Fibroblast of lung (primary cell): ENCODE measurements around the gene BDH1. TPM values are rescaled to one million over a fixed set of nuclear protein-coding genes. Genes with fewer than 3 reads are reported as not detected.

Source experiments
- DNase-seq, 2 donors: peaks; one replicate each; pipeline versions ENCODE4 v3.0.0 to v3.0.0-alpha.2; 2010; ENCODE audit warnings: low read depth in 2 of 2
- H2AFZ ChIP-seq: 2 replicates; pipeline ENCODE4 v1.5.1; 2012; ENCODE audit warnings: low read length, control low read depth, inconsistent platforms
- H3K27ac ChIP-seq: 2 replicates; pipeline ENCODE4 v1.5.1; 2011; ENCODE audit warnings: low read length, control low read depth; ENCODE audit not compliant: insufficient read depth
- H3K27me3 ChIP-seq: 2 replicates; pipeline ENCODE4 v1.5.1; 2011; ENCODE audit warnings: mild to moderate bottlenecking, low read length; ENCODE audit not compliant: control insufficient read depth, insufficient read depth
- H3K36me3 ChIP-seq: 2 replicates; pipeline ENCODE4 v1.5.1; 2011; ENCODE audit warnings: low read length; ENCODE audit not compliant: control insufficient read depth, insufficient read depth
- H3K4me1 ChIP-seq: 2 replicates; pipeline ENCODE4 v1.5.1; 2011; ENCODE audit warnings: low read length; ENCODE audit not compliant: control insufficient read depth, insufficient read depth; ENCODE audit errors: extremely low read depth
- H3K4me2 ChIP-seq: 2 replicates; pipeline ENCODE4 v1.5.1; 2011; ENCODE audit warnings: low read length, control low read depth; ENCODE audit not compliant: insufficient read depth; ENCODE audit errors: extremely low read depth
- H3K4me3 ChIP-seq, 4 experiments: fragments of 200-600 bp in 1 of 4; sonication (generic) in 1 of 4; replicated peaks in 1 of 4; 2 replicates each; pipeline ENCODE4 v1.5.1; 2011 to 2016; ENCODE audit warnings: low read length in 4 of 4, low read depth in 3 of 4, mild to moderate bottlenecking in 3 of 4, control low read depth in 2 of 4, inconsistent platforms in 1 of 4, mixed read lengths in 1 of 4; ENCODE audit not compliant: insufficient read depth in 1 of 4; ENCODE audit errors: control extremely low read depth in 1 of 4
- H3K79me2 ChIP-seq: 2 replicates; pipeline ENCODE4 v1.5.1; 2012; ENCODE audit warnings: mild to moderate bottlenecking, low read length, inconsistent platforms; ENCODE audit not compliant: control insufficient read depth, insufficient read depth
- H3K9ac ChIP-seq: 2 replicates; pipeline ENCODE4 v1.5.1; 2011; ENCODE audit warnings: mild to moderate bottlenecking, low read length, control low read depth; ENCODE audit not compliant: insufficient read depth
- H3K9me3 ChIP-seq: 2 replicates; pipeline ENCODE4 v1.5.1; 2012; ENCODE audit warnings: low read depth, low read length; ENCODE audit not compliant: control insufficient read depth, insufficient read depth
- H4K20me1 ChIP-seq: 2 replicates; pipeline ENCODE4 v1.5.1; 2011; ENCODE audit warnings: low read length; ENCODE audit not compliant: control insufficient read depth, insufficient read depth; ENCODE audit errors: extremely low read depth
- EZH2 ChIP-seq: IDR thresholded peaks from 2 replicates; pipeline ENCODE4 v1.5.1; 2012; ENCODE audit warnings: low read length, control low read depth, mild to moderate bottlenecking; ENCODE audit errors: missing control alignments
- polyA plus RNA-seq, 2 donors: library from polyadenylated mRNA; depleted of rRNA in 1 of 2; stranded (reverse) in 1 of 2; unstranded in 1 of 2; fragments of >200 nt; gene quantifications; 2 replicates each; pipeline ENCODE4 v1.2.1, GENCODE V29; 2011 to 2012; ENCODE audit warnings: missing spikeins in 1 of 2
- total RNA-seq: library from RNA; depleted of rRNA; stranded (reverse); fragments of >200 nt; gene quantifications from 2 replicates; pipeline ENCODE4 v1.2.1, GENCODE V29; 2014
- TF ChIP-seq, protein P1 (sequence below), 2 donors: IDR thresholded peaks in 1 of 2; conservative IDR thresholded peaks in 1 of 2; 1 replicate in 1 of 2; 2 replicates in 1 of 2; pipeline ENCODE4 v1.5.1; 2011 to 2012; ENCODE audit warnings: low read length in 2 of 2, control low read depth in 1 of 2, inconsistent platforms in 1 of 2, low read depth in 1 of 2, mild to moderate bottlenecking in 1 of 2

The BDH1 gene
- total and polyA plus RNA-seq, 2 donors (not counting 1 experiment from before 2014, with no cell fraction given), result 0.66 to 3.1 TPM

- Histone ChIP-seq H3K4me2 (no peak overlapping the region), H2AFZ (no peak overlapping the region), H3K9ac (no peak overlapping the region), H3K9me3 (no peaks in the 10 kb centered on the region), H3K4me1 (no peaks in the 10 kb centered on the region), H4K20me1 (no peaks in the 10 kb centered on the region), H3K4me3 (no peak overlapping the region), H3K27ac (no peak overlapping the region), H3K36me3 (no peaks in the 10 kb centered on the region), H3K27me3 (no peaks in the 10 kb centered on the region), H3K79me2 (no peaks in the 10 kb centered on the region)
- no peak for TF ChIP-seq EZH2
- TF ChIP-seq, protein P1, sequence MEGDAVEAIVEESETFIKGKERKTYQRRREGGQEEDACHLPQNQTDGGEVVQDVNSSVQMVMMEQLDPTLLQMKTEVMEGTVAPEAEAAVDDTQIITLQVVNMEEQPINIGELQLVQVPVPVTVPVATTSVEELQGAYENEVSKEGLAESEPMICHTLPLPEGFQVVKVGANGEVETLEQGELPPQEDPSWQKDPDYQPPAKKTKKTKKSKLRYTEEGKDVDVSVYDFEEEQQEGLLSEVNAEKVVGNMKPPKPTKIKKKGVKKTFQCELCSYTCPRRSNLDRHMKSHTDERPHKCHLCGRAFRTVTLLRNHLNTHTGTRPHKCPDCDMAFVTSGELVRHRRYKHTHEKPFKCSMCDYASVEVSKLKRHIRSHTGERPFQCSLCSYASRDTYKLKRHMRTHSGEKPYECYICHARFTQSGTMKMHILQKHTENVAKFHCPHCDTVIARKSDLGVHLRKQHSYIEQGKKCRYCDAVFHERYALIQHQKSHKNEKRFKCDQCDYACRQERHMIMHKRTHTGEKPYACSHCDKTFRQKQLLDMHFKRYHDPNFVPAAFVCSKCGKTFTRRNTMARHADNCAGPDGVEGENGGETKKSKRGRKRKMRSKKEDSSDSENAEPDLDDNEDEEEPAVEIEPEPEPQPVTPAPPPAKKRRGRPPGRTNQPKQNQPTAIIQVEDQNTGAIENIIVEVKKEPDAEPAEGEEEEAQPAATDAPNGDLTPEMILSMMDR (conservative IDR thresholded peaks at IDR 0.05 in 1 of 2, IDR thresholded peaks at IDR 0.05 in 1 of 2; ENCODE audit: low read depth in 1 of 2, low read length in 2 of 2), result no peak
- no peak for DNase-seq
These were observed 36.7 kb upstream of the BDH1 start for GRCh38 chr3:197592361-197593045.

GRCh38 chr3:197591816-197592215 lies 36.0 kb upstream of the BDH1 start:
- Histone ChIP-seq H3K36me3 (no peaks in the 10 kb centered on the region), H3K4me2 (no peak overlapping the region), H3K4me3 (no peak overlapping the region), H3K4me1 (no peaks in the 10 kb centered on the region), H3K27ac (no peak overlapping the region), H3K9me3 (no peaks in the 10 kb centered on the region), H2AFZ (no peak overlapping the region), H3K9ac (no peak overlapping the region), H4K20me1 (no peaks in the 10 kb centered on the region), H3K27me3 (no peaks in the 10 kb centered on the region), H3K79me2 (no peaks in the 10 kb centered on the region)
- TF ChIP-seq EZH2, result no peak
- TF ChIP-seq, protein P1 (conservative IDR thresholded peaks at IDR 0.05 in 1 of 2, IDR thresholded peaks at IDR 0.05 in 1 of 2; ENCODE audit: low read depth in 1 of 2, low read length in 2 of 2), result no peak
- DNase-seq, result no peak

DNA sequence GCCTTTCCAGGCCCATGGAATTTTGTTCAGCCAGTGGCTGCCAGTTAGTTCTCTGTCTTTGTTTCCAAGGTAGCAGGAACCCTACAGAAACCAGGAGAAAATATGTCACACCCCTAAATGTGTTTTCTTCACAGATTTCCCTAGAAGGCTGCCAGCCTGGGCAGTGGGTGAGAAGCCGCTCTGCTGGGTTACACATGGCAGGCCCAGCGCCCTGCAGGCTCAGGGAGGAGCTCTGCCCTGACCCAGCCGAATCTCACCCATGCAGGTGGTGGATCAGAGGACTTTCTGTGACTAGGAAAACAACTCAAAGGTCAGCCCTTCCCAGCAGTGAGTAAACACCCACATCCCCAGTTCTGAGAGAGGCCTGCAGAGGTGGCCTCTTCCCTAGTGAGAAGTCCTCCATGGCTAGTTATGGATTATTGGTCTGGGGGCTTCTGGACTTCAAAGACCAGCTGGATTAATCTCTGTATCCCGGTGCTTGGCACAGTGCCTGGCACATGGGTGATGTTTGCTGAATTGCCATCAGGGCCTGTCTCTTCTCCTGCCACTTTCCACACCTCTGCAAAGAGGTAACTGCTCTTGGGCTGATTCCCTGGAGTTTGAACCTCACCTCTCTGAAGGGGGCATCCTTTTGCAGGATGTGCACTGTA lies 34.7 kb upstream of the BDH1 start:
- H3K27ac ChIP-seq, result no peak overlapping the region
- TF ChIP-seq EZH2, result no peak
- TF ChIP-seq, protein P1 (conservative IDR thresholded peaks at IDR 0.05 in 1 of 2, IDR thresholded peaks at IDR 0.05 in 1 of 2; ENCODE audit: low read depth in 1 of 2, low read length in 2 of 2), result no peak
- no peaks in the 10 kb centered on the region for H3K9me3 ChIP-seq
- no peaks in the 10 kb centered on the region for H4K20me1 ChIP-seq
- H2AFZ ChIP-seq, result no peak overlapping the region
- no peaks in the 10 kb centered on the region for H3K36me3 ChIP-seq
- no peak overlapping the region for H3K4me2 ChIP-seq
- H3K27me3 ChIP-seq, result peaks cover 3% of the 10 kb centered on the region
- H3K79me2 ChIP-seq, result no peaks in the 10 kb centered on the region
- no peak overlapping the region for H3K9ac ChIP-seq
- DNase-seq, result no peak
- no peak overlapping the region for H3K4me3 ChIP-seq
- no peaks in the 10 kb centered on the region for H3K4me1 ChIP-seq
